HG03469 (cell line): ENCODE results near the gene UPP1.

ENCODE experiments used
- ATAC-seq: cut with Tn5 transposase; IDR thresholded peaks from one replicate; pipeline ENCODE4 v1.9.1; 2021; ENCODE audit warnings: mild to moderate bottlenecking, moderate library complexity, moderate number of reproducible peaks; ENCODE audit not compliant: unreplicated experiment

Gene UPP1

DNA sequence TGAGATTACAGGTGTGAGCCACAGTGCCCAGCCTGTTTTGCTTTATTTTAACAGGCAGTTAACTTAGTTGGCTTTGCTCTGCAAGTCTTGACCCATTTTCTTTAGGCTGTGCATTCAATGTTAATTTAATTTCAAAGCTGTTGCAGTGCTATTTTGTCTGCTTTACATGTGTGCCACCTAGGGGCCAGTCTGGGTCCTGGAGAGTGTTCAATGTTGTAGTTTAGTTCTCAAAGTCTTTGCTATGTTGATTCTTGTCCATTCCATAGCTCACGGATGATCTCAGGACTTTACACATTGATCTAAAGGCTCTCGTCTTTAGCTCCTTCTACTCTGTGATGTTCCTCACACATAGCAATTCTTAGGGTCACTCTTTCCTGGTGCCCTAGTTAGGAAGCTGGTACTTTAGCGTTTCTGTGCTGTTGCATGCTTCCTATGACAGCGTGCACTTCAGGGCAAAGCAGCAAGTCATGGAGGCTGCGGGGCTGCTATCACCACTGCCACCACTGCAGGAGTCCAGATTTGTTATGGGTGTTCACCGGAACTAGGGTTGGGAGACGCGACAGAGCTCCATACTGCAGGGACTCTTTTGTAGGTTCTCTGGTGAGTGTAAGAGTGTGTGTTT lies 65.8 kb downstream of the UPP1 start:
- no peak for ATAC-seq
